GM12878 (cell line): Measurements from ENCODE around the gene ODC1. TPM values are rescaled to one million over a fixed set of nuclear protein-coding genes. Genes with fewer than 3 reads are reported as not detected.

Experiments used
- ATAC-seq: fragments of 200-7000 bp; cut with Tn5 transposase; 3 replicates; pipeline ENCODE4 v1.9.1; 2020; ENCODE audit warnings: mild to moderate bottlenecking, moderate library complexity
- BruUV-seq: library from RNA; stranded (reverse); fragments of 400-500 nt; replicated peaks from 2 replicates; lab custom pipeline; 2021; lab: Mats Ljungman, UMichigan
- CTCF ChIA-PET: fragments of 300-600 bp; sonication (Branson Sonifier 250); formaldehyde crosslinking; extraction: SDS; loops from one replicate; lab custom pipeline; 2021; ENCODE audit warnings: inconsistent platforms; lab: Yijun Ruan, JAX
- POLR2A ChIA-PET: fragments of 350-600 bp; formaldehyde crosslinking; extraction: SDS; loops from one replicate; lab custom pipeline; 2021; ENCODE audit warnings: inconsistent platforms; lab: Charles Lee
- RAD21 ChIA-PET: fragments of 300-600 bp; sonication (Branson Sonifier 250); formaldehyde crosslinking; loops from one replicate; lab custom pipeline; 2023; ENCODE audit warnings: antibody characterized with exemption; ENCODE audit not compliant: unreplicated experiment; lab: Charles Lee
- SMC1A ChIA-PET: fragments of 300-600 bp; sonication (Branson Sonifier 250); formaldehyde crosslinking; loops from one replicate; lab custom pipeline; 2023; ENCODE audit not compliant: unreplicated experiment, uncharacterized antibody; lab: Charles Lee
- DNase-seq: peaks from one replicate; pipeline ENCODE4 v3.0.0-alpha.2; 2011; ENCODE audit warnings: low read depth, low spot score
- FAIRE-seq: peaks from 3 replicates; lab custom pipeline; 2011; peaks lifted over from hg19 to GRCh38; lab: Jason Lieb, UNC
- H2AFZ ChIP-seq: 2 replicates; pipeline ENCODE4 v1.6.0; 2011; ENCODE audit warnings: low read depth, low read length, control low read depth; ENCODE audit not compliant: control insufficient read depth
- H3K27ac ChIP-seq: 2 replicates; pipeline ENCODE4 v1.5.1; 2011; ENCODE audit warnings: control low read depth; ENCODE audit not compliant: control insufficient read depth, insufficient read depth
- H3K27me3 ChIP-seq, 2 experiments: replicated peaks in 1 of 2; 2 replicates each; pipeline versions ENCODE4 v1.6.0 to v1.6.1; 2011; ENCODE audit warnings: low read length in 1 of 2; ENCODE audit not compliant: control insufficient read depth in 2 of 2, insufficient read depth in 2 of 2
- H3K36me3 ChIP-seq, 2 experiments: 2 replicates each; pipeline ENCODE4 v1.5.1; 2011; ENCODE audit warnings: low read length in 1 of 2; ENCODE audit not compliant: control insufficient read depth in 2 of 2, insufficient read depth in 2 of 2
- H3K4me1 ChIP-seq: 2 replicates; pipeline ENCODE4 v1.6.1; 2011; ENCODE audit warnings: mild to moderate bottlenecking, low read length, moderate library complexity, mixed read lengths; ENCODE audit not compliant: control insufficient read depth, insufficient read depth
- H3K4me2 ChIP-seq: 2 replicates; pipeline ENCODE4 v1.6.0; 2011; ENCODE audit warnings: control low read depth; ENCODE audit not compliant: control insufficient read depth, insufficient read depth
- H3K4me3 ChIP-seq: fragments of 200-600 bp; sonication (generic); 2 replicates; pipeline ENCODE4 v1.5.1; 2016
- H3K79me2 ChIP-seq: 2 replicates; pipeline ENCODE4 v1.6.0; 2011; ENCODE audit warnings: low read length; ENCODE audit not compliant: control insufficient read depth, insufficient read depth
- H3K9ac ChIP-seq: 2 replicates; pipeline ENCODE4 v1.8.0; 2011; ENCODE audit warnings: low read length, control low read depth, mixed read lengths; ENCODE audit not compliant: control insufficient read depth, insufficient read depth
- H3K9me3 ChIP-seq: replicated peaks from 3 replicates; pipeline ENCODE4 v1.5.1; 2011; ENCODE audit warnings: mild to moderate bottlenecking, low read length; ENCODE audit not compliant: control insufficient read depth, insufficient read depth
- H4K20me1 ChIP-seq: 2 replicates; pipeline ENCODE4 v1.6.0; 2011; ENCODE audit not compliant: control insufficient read depth, insufficient read depth
- ATF7 ChIP-seq: fragments of 450-650 bp; IDR thresholded peaks from 2 replicates; pipeline ENCODE4 v1.6.1; 2016; ENCODE audit warnings: low read depth, mild to moderate bottlenecking
- DPF2 ChIP-seq: fragments of 450-650 bp; IDR thresholded peaks from 2 replicates; pipeline ENCODE4 v1.6.1; 2017; ENCODE audit warnings: mild to moderate bottlenecking
- ETV6 ChIP-seq, 2 experiments: fragments of 450-650 bp in 1 of 2; IDR thresholded peaks in 1 of 2; conservative IDR thresholded peaks in 1 of 2; 2 replicates each; pipeline ENCODE4 v1.6.1; 2014; ENCODE audit warnings: antibody characterized with exemption in 1 of 2, borderline replicate concordance in 1 of 2, low read depth in 1 of 2, mild to moderate bottlenecking in 1 of 2, moderate library complexity in 1 of 2
- EZH2 ChIP-seq: IDR thresholded peaks from 2 replicates; pipeline ENCODE4 v1.6.1; 2012; ENCODE audit warnings: low read depth, mild to moderate bottlenecking, control low read depth, inconsistent platforms, low read length, borderline replicate concordance; ENCODE audit not compliant: control insufficient read depth
- HCFC1 ChIP-seq: fragments of 150-350 bp; IDR thresholded peaks from 2 replicates; pipeline ENCODE4 v1.6.1; 2014; ENCODE audit warnings: low read length
- HDAC2 ChIP-seq: fragments of 200-600 bp; sonication (generic); IDR thresholded peaks from 2 replicates; pipeline ENCODE4 v1.6.1; 2017
- JUNB ChIP-seq: IDR thresholded peaks from 2 replicates; pipeline ENCODE4 v1.6.1; 2016; ENCODE audit warnings: antibody characterized with exemption, mild to moderate bottlenecking
- KLF5 ChIP-seq: fragments of 450-650 bp; IDR thresholded peaks from 2 replicates; pipeline ENCODE4 v1.6.1; 2014; ENCODE audit warnings: mild to moderate bottlenecking; ENCODE audit not compliant: partially characterized antibody
- MEF2A ChIP-seq: IDR thresholded peaks from 2 replicates; pipeline ENCODE4 v1.6.1; 2011; ENCODE audit warnings: low read depth, mild to moderate bottlenecking, low read length, moderate library complexity; ENCODE audit not compliant: insufficient read depth
- MEF2B ChIP-seq: fragments of 450-650 bp; IDR thresholded peaks from 2 replicates; pipeline ENCODE4 v1.6.1; 2018; ENCODE audit warnings: mild to moderate bottlenecking, moderate library complexity; ENCODE audit not compliant: partially characterized antibody, poor library complexity, severe bottlenecking
- MYC ChIP-seq: IDR thresholded peaks from 2 replicates; pipeline ENCODE4 v1.6.1; 2011; ENCODE audit warnings: mild to moderate bottlenecking, low read length, moderate library complexity, inconsistent platforms; ENCODE audit not compliant: insufficient read depth, insufficient replicate concordance, insufficient read length, severe bottlenecking
- NFIC ChIP-seq: IDR thresholded peaks from 2 replicates; pipeline ENCODE4 v1.6.1; 2012; ENCODE audit warnings: low read depth, mild to moderate bottlenecking, inconsistent platforms, low read length, moderate library complexity
- PBX3 ChIP-seq: IDR thresholded peaks from 2 replicates; pipeline ENCODE4 v1.6.1; 2011; ENCODE audit warnings: mild to moderate bottlenecking, low read depth, low read length, moderate library complexity; ENCODE audit not compliant: insufficient replicate concordance
- SIN3A ChIP-seq: IDR thresholded peaks from 2 replicates; pipeline ENCODE4 v1.6.1; 2012; ENCODE audit warnings: low read depth, low read length, improper control_type of control experiment
- SMARCA5 ChIP-seq: fragments of 450-650 bp; IDR thresholded peaks from 2 replicates; pipeline ENCODE4 v1.6.1; 2017; ENCODE audit warnings: mild to moderate bottlenecking
- SRF ChIP-seq, 2 experiments: IDR thresholded peaks; 2 replicates each; pipeline ENCODE4 v1.6.1; 2011; ENCODE audit warnings: low read depth in 2 of 2, low read length in 2 of 2, mild to moderate bottlenecking in 1 of 2, moderate library complexity in 1 of 2
- WRNIP1 ChIP-seq: IDR thresholded peaks from 2 replicates; pipeline ENCODE4 v1.6.1; 2011; ENCODE audit warnings: low read depth, low read length, improper control_type of control experiment, borderline replicate concordance
- WGBS: methylation state at CpG from one replicate; pipeline ENCODE4 v1.1.6; 2016; ENCODE audit warnings: low lambda C conversion rate; ENCODE audit not compliant: insufficient replicate concordance, insufficient coverage; ENCODE audit errors: missing lambda C conversion rate; 5-methylcytosine and 5-hydroxymethylcytosine counted together
- in situ Hi-C: fragments of 300-500 bp; cut with MboI; formaldehyde crosslinking; loops from 9 replicates; pipeline ENCODE4 v1.14.3; 2018; ENCODE audit warnings: mixed read lengths
- intact Hi-C: fragments of 100-400 bp; cut with micrococcal nuclease; formaldehyde crosslinking; loops from one replicate; pipeline ENCODE4 v1.14.2; 2022; ENCODE audit not compliant: unreplicated experiment
- polyA plus RNA-seq, 11 experiments: library from polyadenylated mRNA; depleted of rRNA in 4 of 11; unstranded in 6 of 11; stranded (reverse) in 5 of 11; fragments of >200 nt; fragmentation: Nextera tagmentation in 4 of 11; fragmentation: Illumina TruSeq in 1 of 11; extraction: Ambion mirVana in 4 of 11; extraction: Trizol in 1 of 11; gene quantifications; 1 replicate in 1 of 11; 2 replicates in 10 of 11; pipeline versions ENCODE4 v1.2.1 to v1.2.3, GENCODE V29; 2011 to 2016; ENCODE audit warnings: inconsistent platforms in 2 of 11, missing spikeins in 2 of 11, low read depth in 1 of 11
- total RNA-seq, 4 experiments: library from RNA; depleted of rRNA in 3 of 4; stranded (reverse); fragments of >200 nt in 3 of 4; fragmentation: Illumina TruSeq in 1 of 4; extraction: Trizol in 1 of 4; gene quantifications; 2 replicates each; pipeline versions ENCODE4 v1.2.1 to v1.2.3, GENCODE V29; 2013 to 2021
- TF ChIP-seq, protein P1 (sequence below): fragments of 450-650 bp; IDR thresholded peaks from 2 replicates; pipeline ENCODE4 v1.6.1; 2018; ENCODE audit warnings: mild to moderate bottlenecking, low read depth, moderate library complexity; ENCODE audit not compliant: partially characterized antibody
- TF ChIP-seq, protein P2 (sequence below): fragments of 450-650 bp; IDR thresholded peaks from 2 replicates; pipeline ENCODE4 v1.6.1; 2016; ENCODE audit warnings: mild to moderate bottlenecking

The ODC1 gene
- total and polyA plus RNA-seq, 10 of the 15 experiments (the other 5 are each of a cell fraction or from before 2014, with no cell fraction given): 68.5 to 441 (median 340) TPM

GRCh38 chr2:10486601-10487079 is 38.5 kb upstream of the ODC1 start (continued):
- TF ChIP-seq PBX3 (no peak), SRF (IDR thresholded peaks at IDR 0.05; ENCODE audit: low read depth in 2 of 2, low read length in 2 of 2) (no peak), NFIC (no peak), SIN3A (no peak), EZH2 (no peak), ETV6 (conservative IDR thresholded peaks at IDR 0.05 in 1 of 2, IDR thresholded peaks at IDR 0.05 in 1 of 2; ENCODE audit: borderline replicate concordance in 1 of 2, low read depth in 1 of 2) (no peak), KLF5 (no peak)
- TF ChIP-seq, all 136 proteins: peak for 0

DNA sequence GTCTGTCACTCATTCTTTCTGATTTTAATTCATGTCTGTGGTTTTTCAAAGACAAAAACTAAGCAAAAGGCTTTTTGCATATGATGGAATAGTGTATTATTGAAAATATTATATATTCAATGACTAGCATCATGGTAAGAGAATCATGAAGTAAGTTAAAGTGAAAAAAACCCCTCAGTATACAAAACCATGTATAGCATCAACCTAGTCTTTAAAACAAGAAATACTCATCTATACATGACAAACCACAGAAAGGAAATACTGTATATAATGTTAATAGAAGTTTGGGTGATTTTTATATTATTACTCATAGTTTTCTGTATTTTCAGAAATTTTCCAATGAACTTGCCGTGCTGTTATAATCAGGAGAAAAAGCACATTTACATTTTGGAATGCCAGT is 38.0 kb upstream of the ODC1 start:
- Histone ChIP-seq H2AFZ (no peak overlapping the region), H4K20me1 (no peaks in the 10 kb centered on the region), H3K4me1 (no peaks in the 10 kb centered on the region), H3K9me3 (no peaks in the 10 kb centered on the region), H3K9ac (no peak overlapping the region), H3K27me3 (peaks cover 0 to 2% of the 10 kb centered on the region in 2 experiments; a peak in 1 of 4 replicates), H3K36me3 (no peaks in the 10 kb centered on the region), H3K4me2 (no peak overlapping the region), H3K79me2 (no peaks in the 10 kb centered on the region), H3K4me3 (no peak overlapping the region), H3K27ac (no peak overlapping the region)
- no peak for ATAC-seq
- no peak for DNase-seq
- CTCF ChIA-PET: no interaction called here
- WGBS: 0% methylated on average over 1 of the region's 1 CpG
- RAD21 ChIA-PET: no interaction called here
- intact Hi-C loops: no loop called here
- FAIRE-seq: no peak
- SMC1A ChIA-PET: no interaction called here
- BruUV-seq: no TSS peak
- POLR2A ChIA-PET: no interaction called here
- in situ Hi-C loops: no loop called here
- TF ChIP-seq MEF2B (no peak), JUNB (no peak), ATF7 (no peak), MEF2A (no peak), SMARCA5 (no peak), HCFC1 (no peak), HDAC2 (no peak), WRNIP1 (no peak), DPF2 (no peak), MYC (no peak)
- TF ChIP-seq, protein P1, sequence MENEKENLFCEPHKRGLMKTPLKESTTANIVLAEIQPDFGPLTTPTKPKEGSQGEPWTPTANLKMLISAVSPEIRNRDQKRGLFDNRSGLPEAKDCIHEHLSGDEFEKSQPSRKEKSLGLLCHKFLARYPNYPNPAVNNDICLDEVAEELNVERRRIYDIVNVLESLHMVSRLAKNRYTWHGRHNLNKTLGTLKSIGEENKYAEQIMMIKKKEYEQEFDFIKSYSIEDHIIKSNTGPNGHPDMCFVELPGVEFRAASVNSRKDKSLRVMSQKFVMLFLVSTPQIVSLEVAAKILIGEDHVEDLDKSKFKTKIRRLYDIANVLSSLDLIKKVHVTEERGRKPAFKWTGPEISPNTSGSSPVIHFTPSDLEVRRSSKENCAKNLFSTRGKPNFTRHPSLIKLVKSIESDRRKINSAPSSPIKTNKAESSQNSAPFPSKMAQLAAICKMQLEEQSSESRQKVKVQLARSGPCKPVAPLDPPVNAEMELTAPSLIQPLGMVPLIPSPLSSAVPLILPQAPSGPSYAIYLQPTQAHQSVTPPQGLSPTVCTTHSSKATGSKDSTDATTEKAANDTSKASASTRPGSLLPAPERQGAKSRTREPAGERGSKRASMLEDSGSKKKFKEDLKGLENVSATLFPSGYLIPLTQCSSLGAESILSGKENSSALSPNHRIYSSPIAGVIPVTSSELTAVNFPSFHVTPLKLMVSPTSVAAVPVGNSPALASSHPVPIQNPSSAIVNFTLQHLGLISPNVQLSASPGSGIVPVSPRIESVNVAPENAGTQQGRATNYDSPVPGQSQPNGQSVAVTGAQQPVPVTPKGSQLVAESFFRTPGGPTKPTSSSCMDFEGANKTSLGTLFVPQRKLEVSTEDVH: no peak
- TF ChIP-seq, protein P2, sequence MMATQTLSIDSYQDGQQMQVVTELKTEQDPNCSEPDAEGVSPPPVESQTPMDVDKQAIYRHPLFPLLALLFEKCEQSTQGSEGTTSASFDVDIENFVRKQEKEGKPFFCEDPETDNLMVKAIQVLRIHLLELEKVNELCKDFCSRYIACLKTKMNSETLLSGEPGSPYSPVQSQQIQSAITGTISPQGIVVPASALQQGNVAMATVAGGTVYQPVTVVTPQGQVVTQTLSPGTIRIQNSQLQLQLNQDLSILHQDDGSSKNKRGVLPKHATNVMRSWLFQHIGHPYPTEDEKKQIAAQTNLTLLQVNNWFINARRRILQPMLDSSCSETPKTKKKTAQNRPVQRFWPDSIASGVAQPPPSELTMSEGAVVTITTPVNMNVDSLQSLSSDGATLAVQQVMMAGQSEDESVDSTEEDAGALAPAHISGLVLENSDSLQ: no peak
